Caco-2 (cell line): ENCODE data around the gene ODAD2. TPM values are rescaled to one million over a fixed set of nuclear protein-coding genes. Genes with fewer than 3 reads are reported as not detected.
"Not testable (repeated sequence)": the region's sequence is repeated elsewhere in the genome, so short reads cannot be mapped to it uniquely, and the experiment has no call there.

ENCODE experiments used
- BruUV-seq: library from RNA; stranded (reverse); fragments of 400-500 nt; replicated peaks from 2 replicates; lab custom pipeline; 2021; lab: Mats Ljungman, UMichigan
- CTCF ChIA-PET: fragments of 300-600 bp; sonication (Branson Sonifier 250); formaldehyde crosslinking; loops from one replicate; lab custom pipeline; 2022; ENCODE audit warnings: antibody characterized with exemption; lab: Charles Lee
- POLR2A ChIA-PET: fragments of 300-600 bp; sonication (Branson Sonifier 250); formaldehyde crosslinking; loops from one replicate; lab custom pipeline; 2022; ENCODE audit warnings: antibody characterized with exemption; lab: Charles Lee
- DNase-seq, 2 experiments: peaks; one replicate each; pipeline versions ENCODE4 v3.0.0 to v3.0.0-alpha.2; 2020 to 2022
- H3K27me3 ChIP-seq: replicated peaks from 2 replicates; pipeline ENCODE4 v1.6.0; 2011; ENCODE audit warnings: low read length; ENCODE audit not compliant: control insufficient read depth, insufficient read depth
- H3K36me3 ChIP-seq: 2 replicates; pipeline ENCODE4 v1.5.1; 2011; ENCODE audit warnings: low read length; ENCODE audit not compliant: control insufficient read depth, insufficient read depth
- H3K4me1 ChIP-seq: fragments of 250-450 bp; sonication (Bioruptor Pico); 2 replicates; pipeline ENCODE4 v1.5.1; 2020; ENCODE audit warnings: mild to moderate bottlenecking
- H3K4me3 ChIP-seq: 2 replicates; pipeline ENCODE4 v1.5.1; 2011; ENCODE audit warnings: low read depth, mild to moderate bottlenecking, control low read depth, low read length
- H3K9me3 ChIP-seq: fragments of 250-450 bp; sonication (Bioruptor Pico); 2 replicates; pipeline ENCODE4 v1.5.1; 2020; ENCODE audit warnings: mild to moderate bottlenecking, moderate library complexity
- H3K27ac Mint-ChIP-seq: one replicate; pipeline ENCODE4 v1.8.0; 2022; ENCODE audit warnings: mixed read lengths; ENCODE audit not compliant: unreplicated experiment
- H3K27me3 Mint-ChIP-seq: one replicate; pipeline ENCODE4 v1.8.0; 2022; ENCODE audit warnings: mixed read lengths; ENCODE audit not compliant: insufficient read depth, unreplicated experiment
- H3K36me3 Mint-ChIP-seq: one replicate; pipeline ENCODE4 v1.8.0; 2022; ENCODE audit warnings: mild to moderate bottlenecking, mixed read lengths; ENCODE audit not compliant: insufficient read depth, unreplicated experiment
- H3K4me1 Mint-ChIP-seq: one replicate; pipeline ENCODE4 v1.8.0; 2022; ENCODE audit warnings: low read depth, mixed read lengths; ENCODE audit not compliant: unreplicated experiment
- H3K4me3 Mint-ChIP-seq: one replicate; pipeline ENCODE4 v1.8.0; 2022; ENCODE audit warnings: mild to moderate bottlenecking, moderate library complexity, mixed read lengths; ENCODE audit not compliant: unreplicated experiment
- H3K9me3 Mint-ChIP-seq: one replicate; pipeline ENCODE4 v1.8.0; 2022; ENCODE audit warnings: mixed read lengths; ENCODE audit not compliant: unreplicated experiment
- intact Hi-C: fragments of 100-400 bp; cut with micrococcal nuclease; formaldehyde crosslinking; loops from one replicate; pipeline ENCODE4 v1.10.0; 2022; ENCODE audit not compliant: unreplicated experiment
- total RNA-seq: library from RNA; stranded (reverse); gene quantifications from 2 replicates; pipeline ENCODE4 v1.2.3, GENCODE V29; 2022
- TF ChIP-seq, protein P1 (sequence below), 2 experiments: fragments of 200-600 bp in 1 of 2; IDR thresholded peaks; 1 replicate in 1 of 2; 2 replicates in 1 of 2; pipeline versions ENCODE4 v1.5.1 to v1.8.0; 2011 to 2022; ENCODE audit warnings: antibody characterized with exemption in 1 of 2, control low read depth in 1 of 2, inconsistent platforms in 1 of 2, low read depth in 1 of 2, low read length in 1 of 2, mild to moderate bottlenecking in 1 of 2, moderate library complexity in 1 of 2; ENCODE audit not compliant: insufficient read depth in 1 of 2, severe bottlenecking in 1 of 2, unreplicated experiment in 1 of 2

The ODAD2 gene
- total RNA-seq, 1 experiment from 2014 or later = not detected

DNA sequence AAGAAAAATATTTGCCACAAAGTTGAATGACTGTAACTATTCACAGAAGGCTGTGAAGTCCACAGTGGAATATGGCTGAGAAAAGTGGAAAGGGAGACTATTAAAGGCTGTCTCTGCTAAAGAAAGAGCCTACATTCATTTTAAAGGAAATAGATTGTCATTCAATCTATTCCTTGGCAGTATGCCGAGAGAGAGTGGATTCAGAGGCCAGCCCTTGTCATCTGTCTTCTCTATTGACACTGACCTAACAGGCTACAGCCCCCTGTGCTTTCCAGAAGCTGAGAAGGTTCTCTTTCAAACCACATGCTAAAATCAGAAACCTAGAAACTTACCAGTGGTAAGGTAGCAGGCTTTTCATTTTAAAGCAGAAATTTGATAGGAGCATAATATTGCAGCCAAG is 12.1 kb downstream of the ODAD2 start:
- TF ChIP-seq, protein P1, sequence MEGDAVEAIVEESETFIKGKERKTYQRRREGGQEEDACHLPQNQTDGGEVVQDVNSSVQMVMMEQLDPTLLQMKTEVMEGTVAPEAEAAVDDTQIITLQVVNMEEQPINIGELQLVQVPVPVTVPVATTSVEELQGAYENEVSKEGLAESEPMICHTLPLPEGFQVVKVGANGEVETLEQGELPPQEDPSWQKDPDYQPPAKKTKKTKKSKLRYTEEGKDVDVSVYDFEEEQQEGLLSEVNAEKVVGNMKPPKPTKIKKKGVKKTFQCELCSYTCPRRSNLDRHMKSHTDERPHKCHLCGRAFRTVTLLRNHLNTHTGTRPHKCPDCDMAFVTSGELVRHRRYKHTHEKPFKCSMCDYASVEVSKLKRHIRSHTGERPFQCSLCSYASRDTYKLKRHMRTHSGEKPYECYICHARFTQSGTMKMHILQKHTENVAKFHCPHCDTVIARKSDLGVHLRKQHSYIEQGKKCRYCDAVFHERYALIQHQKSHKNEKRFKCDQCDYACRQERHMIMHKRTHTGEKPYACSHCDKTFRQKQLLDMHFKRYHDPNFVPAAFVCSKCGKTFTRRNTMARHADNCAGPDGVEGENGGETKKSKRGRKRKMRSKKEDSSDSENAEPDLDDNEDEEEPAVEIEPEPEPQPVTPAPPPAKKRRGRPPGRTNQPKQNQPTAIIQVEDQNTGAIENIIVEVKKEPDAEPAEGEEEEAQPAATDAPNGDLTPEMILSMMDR (IDR thresholded peaks at IDR 0.05; ENCODE audit: insufficient read depth in 1 of 2, low read depth in 1 of 2, low read length in 1 of 2, severe bottlenecking in 1 of 2, unreplicated experiment in 1 of 2) = no peak
- Mint-ChIP-seq H3K4me3 (no peak overlapping the region), H3K9me3 (no peaks in the 10 kb centered on the region)

DNA sequence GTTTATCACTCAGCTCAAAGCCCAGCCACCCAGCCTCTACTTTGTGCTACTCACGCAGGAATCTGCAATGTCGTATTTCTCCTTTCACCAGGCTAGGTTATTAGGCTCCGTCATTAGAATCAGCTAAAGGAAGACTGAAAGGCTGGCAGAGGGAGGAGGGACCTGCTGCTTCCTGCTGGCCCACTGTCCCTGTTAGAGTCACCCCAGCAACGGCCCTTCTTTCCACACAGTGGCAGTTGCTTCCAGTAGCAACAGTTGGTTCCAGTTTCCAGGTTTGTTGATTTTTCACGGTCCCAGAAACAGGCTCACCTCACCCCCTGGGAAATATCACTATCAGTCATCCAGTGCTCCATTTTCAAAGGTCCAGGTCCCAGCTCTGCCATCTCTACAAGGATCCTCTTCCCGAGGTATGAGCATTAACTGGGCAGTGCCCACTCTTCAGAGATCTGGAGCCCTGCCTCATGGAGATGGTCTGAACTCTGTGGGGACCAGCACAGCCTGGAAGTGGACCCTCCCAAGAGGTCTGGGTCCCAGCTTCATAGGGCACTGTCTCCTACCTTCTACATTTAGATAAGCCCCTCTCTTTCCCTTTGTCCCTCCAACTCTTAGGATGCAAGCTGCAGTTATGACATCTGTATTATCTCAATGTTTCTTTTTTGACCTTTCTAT is 15.9 kb downstream of the ODAD2 start:
- no peaks in the 10 kb centered on the region for H3K4me1 ChIP-seq
- Mint-ChIP-seq H3K27ac (no peak overlapping the region), H3K36me3 (no peaks in the 10 kb centered on the region), H3K9me3 (no peaks in the 10 kb centered on the region), H3K4me3 (no peak overlapping the region), H3K4me1 (no peaks in the 10 kb centered on the region), H3K27me3 (peaks cover 20% of the 10 kb centered on the region)
- H3K4me3 ChIP-seq = no peak overlapping the region
- BruUV-seq = no TSS peak
- CTCF ChIA-PET = no interaction called here
- H3K27me3 ChIP-seq = no peaks in the 10 kb centered on the region
- TF ChIP-seq, protein P1 (IDR thresholded peaks at IDR 0.05; ENCODE audit: insufficient read depth in 1 of 2, low read depth in 1 of 2, low read length in 1 of 2, severe bottlenecking in 1 of 2, unreplicated experiment in 1 of 2) = no peak
- DNase-seq = no peak
- no peaks in the 10 kb centered on the region for H3K9me3 ChIP-seq
- no peaks in the 10 kb centered on the region for H3K36me3 ChIP-seq
- intact Hi-C loops = no loop called here
- POLR2A ChIA-PET = no interaction called here

More for the DNA sequence above, 12.1 kb downstream of the ODAD2 start:
- Mint-ChIP-seq H3K27me3 (peaks cover 11% of the 10 kb centered on the region), H3K27ac (no peak overlapping the region), H3K4me1 (no peaks in the 10 kb centered on the region), H3K36me3 (no peaks in the 10 kb centered on the region)
- ChIA-PET POLR2A (no interaction called here), CTCF (no interaction called here)
- Histone ChIP-seq H3K27me3 (no peaks in the 10 kb centered on the region), H3K4me3 (no peak overlapping the region), H3K4me1 (no peaks in the 10 kb centered on the region), H3K36me3 (no peaks in the 10 kb centered on the region), H3K9me3 (no peaks in the 10 kb centered on the region)
- no peak for DNase-seq
- intact Hi-C loops = no loop called here
- no TSS peak for BruUV-seq

DNA sequence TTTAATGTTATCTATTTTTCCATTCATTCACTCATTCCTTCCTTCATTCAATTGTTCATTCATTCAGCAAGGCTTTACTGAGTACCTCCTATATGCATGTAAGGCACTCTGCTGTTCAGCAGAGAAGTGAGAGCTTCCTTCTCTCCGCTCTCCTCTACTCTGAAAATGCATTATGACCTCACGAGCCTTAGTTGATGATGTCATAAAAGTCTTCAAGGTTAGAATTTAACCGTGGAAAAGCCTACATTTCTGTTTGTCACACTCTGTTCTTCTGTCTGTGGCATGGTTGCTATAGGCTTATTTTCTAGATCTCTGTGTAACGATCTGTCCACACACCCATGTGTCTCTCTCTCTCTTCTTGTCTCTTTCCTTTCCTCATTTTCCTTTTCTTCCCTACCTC is 17.1 kb downstream of the ODAD2 start:
- ChIA-PET CTCF (no interaction called here), POLR2A (no interaction called here)
- Mint-ChIP-seq H3K4me1 (no peaks in the 10 kb centered on the region), H3K9me3 (peaks cover 7% of the 10 kb centered on the region), H3K27me3 (peaks cover 25% of the 10 kb centered on the region), H3K36me3 (no peaks in the 10 kb centered on the region), H3K27ac (no peak overlapping the region), H3K4me3 (no peak overlapping the region)
- H3K4me3 ChIP-seq = no peak overlapping the region
- DNase-seq = no peak
- H3K36me3 ChIP-seq = no peaks in the 10 kb centered on the region
- H3K4me1 ChIP-seq = no peaks in the 10 kb centered on the region
- TF ChIP-seq, protein P1 (IDR thresholded peaks at IDR 0.05; ENCODE audit: insufficient read depth in 1 of 2, low read depth in 1 of 2, low read length in 1 of 2, severe bottlenecking in 1 of 2, unreplicated experiment in 1 of 2) = no peak
- intact Hi-C loops = no loop called here
- no peaks in the 10 kb centered on the region for H3K27me3 ChIP-seq
- no TSS peak for BruUV-seq
- no peaks in the 10 kb centered on the region for H3K9me3 ChIP-seq

DNA sequence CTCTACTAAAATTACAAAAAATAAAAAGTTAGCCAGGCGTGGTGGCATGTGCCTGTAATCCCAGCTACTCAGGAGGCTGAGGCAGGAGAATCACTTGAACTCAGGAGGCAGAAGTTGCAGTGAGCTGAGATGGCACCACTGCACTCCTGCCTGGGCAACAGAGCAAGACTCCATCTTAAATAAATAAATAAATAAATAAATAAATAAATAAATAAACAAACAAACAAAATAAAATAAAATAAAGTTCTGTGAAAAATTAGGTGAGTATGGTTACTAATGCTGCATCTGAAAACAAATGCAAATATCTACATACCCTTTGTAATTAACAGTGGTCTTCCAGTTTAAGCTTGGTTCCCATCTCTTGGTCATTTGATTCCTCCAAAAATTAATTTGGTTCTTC is 28.1 kb downstream of the ODAD2 start:
- H3K9me3 Mint-ChIP-seq, H3K36me3 ChIP-seq, H3K9me3 ChIP-seq, BruUV-seq, H3K36me3 Mint-ChIP-seq, H3K27ac Mint-ChIP-seq, CTCF ChIA-PET, H3K4me1 ChIP-seq, intact Hi-C loops, POLR2A ChIA-PET, DNase-seq, H3K4me3 Mint-ChIP-seq, H3K4me1 Mint-ChIP-seq, H3K27me3 ChIP-seq, H3K4me3 ChIP-seq: not testable (repeated sequence)
- peaks cover 28% of the 10 kb centered on the region for H3K27me3 Mint-ChIP-seq

DNA sequence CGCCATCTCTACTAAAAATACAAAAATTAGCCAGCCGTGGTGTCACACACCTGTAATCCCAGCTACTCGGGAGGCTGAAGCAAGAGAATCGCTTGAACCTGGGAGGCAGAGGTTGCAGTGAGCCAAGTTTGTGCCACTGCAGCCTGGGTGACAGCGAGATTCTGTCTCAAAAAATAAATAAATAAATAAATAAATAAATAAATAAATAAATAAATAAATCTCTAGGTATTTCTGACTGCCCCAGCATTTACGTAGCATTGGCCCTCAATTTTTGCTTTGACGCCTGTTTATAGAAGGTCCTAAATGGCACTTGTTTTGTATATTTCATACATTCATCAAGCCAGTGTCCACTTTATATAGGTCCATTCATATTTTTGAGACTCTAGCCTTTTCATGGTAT is 28.9 kb downstream of the ODAD2 start:
- CTCF ChIA-PET, H3K27ac Mint-ChIP-seq, H3K9me3 ChIP-seq, H3K36me3 Mint-ChIP-seq, H3K4me1 ChIP-seq, H3K4me3 ChIP-seq, DNase-seq, POLR2A ChIA-PET, H3K4me1 Mint-ChIP-seq, H3K27me3 ChIP-seq, H3K4me3 Mint-ChIP-seq, intact Hi-C loops, H3K36me3 ChIP-seq, H3K9me3 Mint-ChIP-seq, BruUV-seq: not testable (repeated sequence)
- peaks cover 31% of the 10 kb centered on the region for H3K27me3 Mint-ChIP-seq
